SK-N-SH (cell line): ENCODE results near the gene GPR15.

Experiments
- CTCF ChIP-seq: fragments of 200-600 bp; sonication (generic); IDR thresholded peaks from 2 replicates; pipeline ENCODE4 v1.6.1; 2017; ENCODE audit warnings: antibody characterized with exemption, mild to moderate bottlenecking, moderate library complexity
- FOXM1 ChIP-seq: IDR thresholded peaks from 2 replicates; pipeline ENCODE4 v1.4.0; 2012; ENCODE audit warnings: low read depth, mild to moderate bottlenecking

- TF ChIP-seq CTCF (no peak), FOXM1 (no peak)
Measured at GRCh38 chr3:98564282-98565005, 32.7 kb downstream of the GPR15 start.
